DMS114 treated with DMSO at 0.1 percent for 48 hours (cell line): ENCODE measurements around the gene ST8SIA4.

Source experiments
- DNase-seq: peaks from one replicate; lab custom pipeline; 2025; ENCODE audit not compliant: unreplicated experiment; lab: John Stamatoyannopoulos, UW

ST8SIA4 gene

DNA sequence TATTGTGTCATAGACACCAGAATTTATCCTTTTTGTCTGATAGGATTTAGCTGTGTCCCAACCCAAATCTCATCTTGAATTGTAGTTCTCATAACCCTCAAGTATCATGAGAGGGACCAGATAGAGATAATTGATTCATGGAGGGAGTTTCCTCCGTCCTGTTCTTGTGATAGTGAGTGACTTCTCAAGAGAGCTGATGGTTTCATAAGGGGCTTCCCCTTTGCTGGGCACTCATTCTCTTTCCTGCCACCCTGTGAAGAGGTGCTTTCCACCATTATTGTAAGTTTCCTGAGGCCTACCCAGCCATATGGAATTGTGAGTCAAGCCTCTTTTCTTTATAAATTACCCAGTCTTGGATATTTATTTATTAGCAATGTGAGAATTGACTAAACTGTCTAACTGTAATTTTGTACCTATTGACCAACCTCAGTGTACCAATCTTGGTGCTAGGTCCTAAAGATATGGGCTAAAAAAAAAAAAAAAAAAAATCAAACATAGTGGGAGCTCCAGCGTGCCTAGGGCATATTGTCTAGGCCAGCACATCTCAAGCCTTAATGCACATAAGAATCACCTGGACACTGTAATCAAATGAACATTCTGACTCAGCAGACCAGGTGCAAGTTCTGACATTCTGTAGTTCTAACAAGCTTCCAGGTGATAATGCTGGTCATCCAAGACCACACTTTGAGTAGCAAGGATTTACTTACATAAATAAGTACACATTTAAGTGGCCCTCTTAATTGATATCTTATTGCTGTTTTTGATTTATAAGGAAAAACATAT lies 30.5 kb downstream of the ST8SIA4 start:
- no peak for DNase-seq

- DNase-seq, result no peak
Measured at GRCh38 chr5:100867039-100867562, 36.0 kb downstream of the ST8SIA4 start.

- DNase-seq, result no peak
Measured at GRCh38 chr5:100864931-100865330, 38.2 kb downstream of the ST8SIA4 start.

GRCh38 chr5:100863739-100864138 lies 39.3 kb downstream of the ST8SIA4 start:
- no peak for DNase-seq

GRCh38 chr5:100861148-100861547 lies 41.9 kb downstream of the ST8SIA4 start:
- no peak for DNase-seq

DNA sequence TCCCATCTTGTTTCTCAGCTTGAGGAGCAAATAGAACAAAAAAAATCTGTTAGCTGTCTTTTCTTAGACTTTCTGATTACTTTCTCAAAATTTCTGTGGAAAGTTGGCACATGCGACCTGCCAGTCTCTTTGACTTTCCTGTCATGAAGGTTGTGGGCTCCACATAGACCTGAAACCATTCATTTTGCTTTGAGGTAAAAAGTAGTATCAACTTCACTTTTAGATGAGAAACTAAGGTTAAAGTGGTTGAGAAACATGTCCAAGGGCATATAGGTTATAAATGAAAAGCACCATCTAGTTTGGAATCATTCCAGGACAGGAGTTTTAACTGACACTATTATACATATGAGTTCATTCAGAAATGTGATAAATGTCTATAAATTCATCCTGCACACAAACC lies 42.7 kb downstream of the ST8SIA4 start:
- DNase-seq, result no peak

DNA sequence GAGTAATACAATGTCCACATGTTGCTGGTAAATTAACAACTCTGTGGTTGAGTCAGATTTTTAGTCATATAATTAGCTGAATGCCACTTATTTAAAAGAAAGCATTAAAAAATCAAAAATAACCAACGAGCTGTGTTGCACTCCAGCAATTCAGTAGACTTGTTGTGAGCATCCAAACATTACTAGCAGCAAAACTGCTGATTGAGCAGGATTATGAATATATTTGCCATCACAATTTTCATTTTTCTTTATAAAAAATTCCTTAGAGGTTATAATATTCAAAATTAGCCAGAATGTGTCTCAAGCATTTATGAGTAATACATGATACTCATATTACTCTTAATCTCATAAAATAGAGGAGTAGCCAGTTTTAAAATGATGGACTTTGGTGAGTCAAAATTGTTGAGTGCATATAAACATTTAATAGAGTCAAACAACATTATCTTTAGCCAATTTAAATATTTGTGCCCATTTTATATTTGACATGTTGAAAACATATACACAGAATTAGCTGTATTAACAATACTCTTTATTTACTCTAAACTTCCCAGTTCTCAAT lies 44.0 kb downstream of the ST8SIA4 start:
- no peak for DNase-seq

- DNase-seq, result no peak
Measured at GRCh38 chr5:100856462-100856861, 46.6 kb downstream of the ST8SIA4 start.

- no peak for DNase-seq
Measured at GRCh38 chr5:100855937-100856430, 47.1 kb downstream of the ST8SIA4 start.

DNA sequence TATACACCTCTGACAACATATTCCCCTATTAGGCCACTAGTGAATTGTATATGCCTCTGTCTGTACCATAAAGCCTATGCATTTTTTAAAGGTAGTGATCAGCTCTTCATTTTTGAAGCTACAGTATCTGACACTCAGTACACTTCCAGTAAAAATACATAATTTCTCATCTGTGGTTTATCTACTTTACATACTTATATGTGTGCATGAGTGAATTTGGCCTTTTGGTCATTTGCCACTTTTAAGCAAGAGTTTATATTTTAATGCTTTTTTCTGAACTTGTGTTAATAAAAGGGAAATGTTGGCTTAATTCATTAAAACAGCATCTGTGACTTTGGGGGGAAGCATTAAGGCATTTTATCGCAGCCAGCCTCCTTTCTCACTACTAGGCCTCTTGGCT lies 47.8 kb downstream of the ST8SIA4 start:
- DNase-seq, result no peak

- no peak for DNase-seq
Measured at GRCh38 chr5:100854591-100854990, 48.5 kb downstream of the ST8SIA4 start.

DNA sequence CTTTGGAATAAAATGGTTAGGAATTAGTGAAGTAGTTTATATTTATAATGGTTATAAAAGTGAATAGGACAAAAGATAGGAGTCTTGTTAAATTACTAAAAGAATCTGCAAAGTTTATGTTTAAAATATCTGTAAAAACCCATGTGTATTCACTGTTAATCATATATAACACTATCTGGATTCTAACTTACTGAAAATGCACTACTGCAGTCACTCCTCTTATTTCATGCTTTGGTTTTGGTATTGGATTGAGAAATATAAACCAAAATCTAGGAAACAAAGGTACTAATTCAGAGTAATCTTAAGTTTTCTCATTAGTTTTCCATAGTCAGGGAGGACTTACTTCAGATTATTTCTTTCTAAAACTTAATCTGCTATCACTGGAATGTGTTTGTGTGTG lies 49.5 kb downstream of the ST8SIA4 start:
- no peak for DNase-seq

- DNase-seq, result no peak
Measured at GRCh38 chr5:100852988-100853449, 50.1 kb downstream of the ST8SIA4 start.

DNA sequence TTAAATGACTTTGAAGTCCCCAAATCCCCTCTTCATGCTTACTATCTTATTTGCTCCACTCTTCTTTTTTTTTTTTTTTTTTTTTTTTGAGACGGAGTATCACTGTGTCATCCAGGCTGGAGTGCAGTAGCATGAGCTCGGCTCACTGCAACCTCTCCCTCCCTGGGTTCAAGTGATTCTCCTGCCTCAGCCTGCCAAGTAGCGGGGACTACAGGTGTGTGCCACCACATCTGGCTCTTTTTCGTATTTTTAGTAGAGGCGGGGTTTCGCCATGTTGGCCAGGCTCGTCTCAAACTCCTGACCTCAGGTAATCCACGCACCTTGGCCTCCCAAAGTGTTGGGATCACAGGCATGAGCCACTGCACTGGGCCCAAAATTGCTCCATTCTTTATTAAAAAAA lies 51.0 kb downstream of the ST8SIA4 start:
- no peak for DNase-seq

DNA sequence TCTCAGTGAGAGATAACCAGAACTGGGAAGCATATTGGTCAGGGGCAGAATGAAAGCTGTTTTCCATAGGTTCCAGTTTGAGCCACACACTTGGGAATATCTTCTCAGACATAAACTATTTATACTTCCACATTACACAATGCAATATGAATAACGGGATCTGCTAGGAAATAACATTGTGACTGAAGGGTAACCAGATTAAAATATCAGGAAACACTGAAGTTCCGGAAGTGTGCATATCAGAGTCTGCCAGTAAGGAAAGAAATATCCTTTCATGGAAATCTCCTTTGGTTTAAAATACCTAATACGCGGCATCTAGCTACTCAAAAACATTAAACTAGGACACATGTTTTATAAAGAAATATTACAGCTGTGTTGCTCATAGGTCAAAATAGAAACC lies 56.3 kb downstream of the ST8SIA4 start:
- DNase-seq, result no peak

GRCh38 chr5:100842080-100842479 lies 61.0 kb downstream of the ST8SIA4 start:
- no peak for DNase-seq

DNA sequence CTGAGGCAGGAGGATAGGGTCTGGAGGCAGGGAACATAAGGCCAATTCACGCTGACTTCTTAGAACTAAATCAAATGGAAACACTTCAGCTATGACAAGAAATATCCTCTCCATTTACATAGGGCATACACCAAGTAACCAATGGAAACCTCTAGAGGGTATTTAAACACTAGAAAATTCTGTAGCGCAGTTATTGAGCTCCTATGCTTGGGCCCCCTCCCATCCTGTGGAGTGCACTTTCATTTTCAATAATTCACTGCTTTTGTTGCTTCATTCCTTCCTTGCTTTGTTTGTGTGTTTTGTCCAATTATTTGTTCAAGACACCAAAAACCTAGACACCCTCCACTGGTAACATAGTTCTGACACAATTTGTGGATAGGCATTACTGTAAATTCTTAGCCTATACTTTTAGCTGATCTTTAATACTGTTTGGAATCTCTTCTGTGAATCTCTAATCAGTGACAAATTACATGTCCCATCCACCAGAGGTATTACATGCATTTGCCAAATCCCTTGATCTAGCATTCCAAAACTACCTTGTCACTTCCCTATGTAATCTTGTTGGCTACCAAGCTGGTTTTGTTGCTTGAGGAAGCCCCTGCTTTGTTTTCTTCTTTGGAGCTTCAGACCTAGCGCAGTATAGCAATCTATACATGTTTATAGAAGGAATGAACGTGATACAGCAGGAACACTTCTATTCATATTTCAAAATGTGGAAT lies 61.6 kb downstream of the ST8SIA4 start:
- DNase-seq, result no peak

DNA sequence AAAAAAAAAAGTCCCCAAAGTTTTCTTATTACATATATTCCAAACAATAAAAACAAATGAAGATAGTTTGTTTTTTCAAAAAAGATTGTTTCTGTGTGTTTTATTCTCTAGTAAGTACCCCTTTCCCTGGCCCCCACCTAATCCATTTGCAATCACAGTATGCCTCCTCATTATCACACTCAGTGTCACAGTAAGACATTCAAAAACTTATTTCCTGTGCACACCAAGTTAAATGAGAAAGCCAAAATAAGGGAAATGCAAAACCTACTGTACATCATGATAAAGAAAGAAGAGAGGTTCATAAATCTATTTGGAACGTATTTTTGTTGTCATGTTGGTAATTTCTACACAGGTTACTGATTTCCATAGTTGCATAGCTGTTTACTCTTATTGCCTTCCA lies 62.3 kb downstream of the ST8SIA4 start:
- DNase-seq, result no peak

DNA sequence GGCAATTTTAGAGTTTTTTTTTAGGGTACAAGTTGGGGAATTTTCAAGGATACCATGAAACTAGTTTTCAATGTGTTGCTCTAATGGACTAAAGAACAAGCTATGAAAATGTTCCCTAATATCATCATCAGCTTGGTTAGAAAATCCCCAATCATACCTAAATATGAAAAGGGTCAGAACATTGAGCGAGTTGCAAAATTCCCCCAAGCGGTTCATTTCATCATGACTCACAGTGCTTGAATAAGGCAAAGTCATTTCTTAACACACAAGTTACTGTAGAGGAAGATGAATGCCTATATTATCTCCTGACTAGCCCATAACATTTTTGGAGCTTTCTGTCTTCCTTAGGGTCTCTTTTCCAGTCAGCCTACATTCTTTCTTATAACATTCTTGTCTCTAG lies 62.7 kb downstream of the ST8SIA4 start:
- DNase-seq, result no peak

DNA sequence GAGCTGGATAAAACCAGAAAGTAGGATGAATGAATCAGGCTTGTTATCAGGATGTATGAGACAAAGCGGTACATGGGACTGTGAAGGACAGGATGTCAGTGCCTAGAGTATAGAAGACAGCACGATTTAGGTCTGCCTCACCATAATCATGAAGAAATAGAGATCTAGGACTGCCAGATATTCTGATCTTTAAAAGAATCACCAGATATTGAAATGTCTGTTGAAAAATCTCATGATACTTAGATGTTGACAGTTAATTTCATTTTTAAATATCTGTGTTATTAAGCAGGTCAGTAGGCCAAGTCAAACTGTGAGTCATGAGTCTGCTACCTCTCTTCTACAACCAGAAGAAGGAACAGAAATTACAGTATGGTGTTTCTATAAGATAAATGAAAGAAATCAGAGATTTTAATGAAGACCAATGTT lies 65.0 kb downstream of the ST8SIA4 start:
- no peak for DNase-seq

- no peak for DNase-seq
Measured at GRCh38 chr5:100834519-100834918, 68.6 kb downstream of the ST8SIA4 start.
